ENCODE data around the gene ZNF263.

- TF ChIP-seq CTCF (IDR thresholded peaks at IDR 0.05; ENCODE audit: insufficient read depth, low read length, poor library complexity, severe bottlenecking): no peak
- TF ChIP-seq EZH2phosphoT487 (conservative IDR thresholded peaks at IDR 0.05; ENCODE audit: low read length): no peak
Measured at GRCh38 chr16:3259836-3260235, 23.5 kb upstream of the ZNF263 start.
